ENCODE data around the gene EZR. TPM values are rescaled to one million over a fixed set of nuclear protein-coding genes. Genes with fewer than 3 reads are reported as not detected.

The EZR gene
- total and polyA plus RNA-seq, 2 of the 13 experiments (the other 11 are each of a cell fraction or from before 2014, with no cell fraction given), result 34.7 to 60.3 TPM

DNA sequence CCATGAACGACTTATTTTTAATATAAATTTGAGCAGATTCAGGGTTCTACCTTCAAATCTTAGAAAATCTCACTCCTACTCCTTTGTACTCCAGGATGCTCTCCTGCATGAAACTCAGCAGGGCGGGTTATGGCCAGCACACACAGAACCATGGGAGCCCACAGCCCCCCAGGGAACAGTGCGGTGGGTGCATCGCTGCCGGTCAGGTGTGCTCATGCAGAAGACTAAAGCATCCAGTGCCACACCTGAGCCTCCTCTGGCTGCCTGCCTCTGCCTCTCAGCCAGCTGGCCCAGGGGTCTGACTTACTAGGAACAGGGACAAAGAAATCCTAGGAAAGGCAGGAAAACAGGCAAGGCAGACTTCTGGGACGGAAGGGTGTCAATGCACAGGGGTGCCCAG, 31.8 kb downstream of the EZR start:
- ATAC-seq (no peak), DNase-seq (ENCODE audit: low spot score) (no peak), FAIRE-seq (no peak)
- Histone ChIP-seq H3K4me2 (ENCODE audit: low read depth, low read length) (no peak overlapping the region), H3K4me3 (replicated peaks in 1 of 3; ENCODE audit: insufficient read depth in 1 of 3, low read depth in 2 of 3, low read length in 3 of 3) (no peak overlapping the region), H4K20me1 (ENCODE audit: insufficient read depth, low read length) (no peaks in the 10 kb centered on the region), H3K9me3 (ENCODE audit: low read length) (no peaks in the 10 kb centered on the region), H3K4me1 (ENCODE audit: insufficient read depth, low read length) (peaks cover 24% of the 10 kb centered on the region), H3K9ac (ENCODE audit: insufficient read depth, low read depth, low read length) (no peak overlapping the region), H2AFZ (ENCODE audit: low read length) (no peak overlapping the region), H3K36me3 (replicated peaks in 1 of 2; ENCODE audit: control insufficient read depth in 1 of 2, insufficient read depth in 2 of 2, low read length in 2 of 2) (peaks cover 32 to 65% of the 10 kb centered on the region in 2 experiments), H3K79me2 (ENCODE audit: insufficient read depth, low read length) (peaks cover 10% of the 10 kb centered on the region), H3K27me3 (ENCODE audit: control insufficient read depth in 1 of 2, insufficient read depth in 2 of 2, low read length in 2 of 2) (no peaks in the 10 kb centered on the region), H3K27ac (ENCODE audit: extremely low read length, insufficient read depth, low read length) (no peak overlapping the region)
- ChIA-PET POLR2A (no interaction called here), CTCF (ENCODE audit: low intra/inter-chr PET ratio, low total read pairs) (no interaction called here)
- in situ Hi-C loops (cut with HindIII; ENCODE audit: extremely low pct_ligation_motif_present, low pct_unique_long_range_greater_than_20kb), result no loop called here
- no TSS peak for BruUV-seq (replicated peaks)
- intact Hi-C loops (cut with micrococcal nuclease; ENCODE audit: unreplicated experiment), result no loop called here
- no peak for TF ChIP-seq ZNF329 (CRISPR knock-in tag; IDR thresholded peaks at IDR 0.05; ENCODE audit: low read depth)
- WGBS (ENCODE audit: low lambda C conversion rate), result 92% methylated on average over 6 of the region's 6 CpGs

DNA sequence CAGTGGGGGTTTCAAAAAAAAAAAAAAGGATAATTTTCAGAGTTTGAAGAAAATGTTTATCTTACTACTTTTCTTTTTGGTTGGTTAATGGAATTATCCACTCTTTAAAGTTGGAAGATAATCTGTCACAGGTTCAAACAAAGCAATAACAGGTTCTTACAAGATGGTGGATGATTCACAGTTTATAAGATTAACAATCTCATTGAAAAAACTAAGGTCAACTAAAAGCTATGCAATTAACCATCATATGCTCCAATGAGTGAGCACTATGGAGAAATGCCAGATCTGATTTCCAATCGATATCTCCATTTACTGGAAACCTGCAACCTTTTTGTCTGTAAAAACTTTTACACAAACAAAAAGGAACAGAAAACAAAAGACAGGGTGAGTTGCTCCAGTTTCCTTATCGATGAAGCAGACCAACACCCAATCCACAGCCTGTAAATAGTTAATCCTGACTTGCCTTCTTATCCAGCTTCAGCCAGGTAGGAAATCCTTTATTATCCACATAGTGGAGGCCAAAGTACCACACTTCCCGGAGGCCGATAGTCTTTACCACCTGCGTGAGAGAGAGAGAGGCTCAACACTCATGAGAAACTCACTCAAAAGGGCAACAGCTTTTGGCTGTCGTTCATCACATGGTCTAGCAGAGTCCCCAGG, 32.4 kb downstream of the EZR start:
- intact Hi-C loops (cut with micrococcal nuclease; ENCODE audit: unreplicated experiment) (no loop called here), in situ Hi-C loops (cut with HindIII; ENCODE audit: extremely low pct_ligation_motif_present, low pct_unique_long_range_greater_than_20kb) (no loop called here)
- CTCF ChIA-PET (ENCODE audit: low intra/inter-chr PET ratio, low total read pairs), result no interaction called here
- Histone ChIP-seq H2AFZ (ENCODE audit: low read length) (no peak overlapping the region), H3K4me1 (ENCODE audit: insufficient read depth, low read length) (peaks cover 18% of the 10 kb centered on the region), H3K9ac (ENCODE audit: insufficient read depth, low read depth, low read length) (no peak overlapping the region), H3K36me3 (replicated peaks in 1 of 2; ENCODE audit: control insufficient read depth in 1 of 2, insufficient read depth in 2 of 2, low read length in 2 of 2) (peaks cover 38 to 72% of the 10 kb centered on the region in 2 experiments), H3K4me2 (ENCODE audit: low read depth, low read length) (no peak overlapping the region), H4K20me1 (ENCODE audit: insufficient read depth, low read length) (no peaks in the 10 kb centered on the region), H3K4me3 (replicated peaks in 1 of 3; ENCODE audit: insufficient read depth in 1 of 3, low read depth in 2 of 3, low read length in 3 of 3) (no peak overlapping the region), H3K9me3 (ENCODE audit: low read length) (no peaks in the 10 kb centered on the region), H3K27me3 (ENCODE audit: control insufficient read depth in 1 of 2, insufficient read depth in 2 of 2, low read length in 2 of 2) (no peaks in the 10 kb centered on the region), H3K79me2 (ENCODE audit: insufficient read depth, low read length) (peaks cover 10% of the 10 kb centered on the region), H3K27ac (ENCODE audit: extremely low read length, insufficient read depth, low read length) (no peak overlapping the region)
- POLR2A ChIA-PET, result no interaction called here
- BruUV-seq (replicated peaks), result no TSS peak
- ATAC-seq (no peak), FAIRE-seq (no peak), DNase-seq (ENCODE audit: low spot score) (no peak)
- 96% methylated on average over 6 of the region's 6 CpGs for WGBS (ENCODE audit: low lambda C conversion rate)
- no peak for TF ChIP-seq SAFB2 (CRISPR knock-in tag; IDR thresholded peaks at IDR 0.05; ENCODE audit: borderline replicate concordance, low read depth)
- TF ChIP-seq, protein P1, sequence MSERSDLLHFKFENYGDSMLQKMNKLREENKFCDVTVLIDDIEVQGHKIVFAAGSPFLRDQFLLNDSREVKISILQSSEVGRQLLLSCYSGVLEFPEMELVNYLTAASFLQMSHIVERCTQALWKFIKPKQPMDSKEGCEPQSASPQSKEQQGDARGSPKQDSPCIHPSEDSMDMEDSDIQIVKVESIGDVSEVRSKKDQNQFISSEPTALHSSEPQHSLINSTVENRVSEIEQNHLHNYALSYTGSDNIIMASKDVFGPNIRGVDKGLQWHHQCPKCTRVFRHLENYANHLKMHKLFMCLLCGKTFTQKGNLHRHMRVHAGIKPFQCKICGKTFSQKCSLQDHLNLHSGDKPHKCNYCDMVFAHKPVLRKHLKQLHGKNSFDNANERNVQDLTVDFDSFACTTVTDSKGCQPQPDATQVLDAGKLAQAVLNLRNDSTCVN (CRISPR knock-in tag; IDR thresholded peaks at IDR 0.05; ENCODE audit: borderline replicate concordance), result no peak
- TF ChIP-seq RFX3 (CRISPR knock-in tag; IDR thresholded peaks at IDR 0.05), result no peak
- no peak for TF ChIP-seq CBX5 (CRISPR knock-in tag; IDR thresholded peaks at IDR 0.05; ENCODE audit: borderline replicate concordance)
- TF ChIP-seq SRF (IDR thresholded peaks at IDR 0.05; ENCODE audit: low read depth, low read length), result no peak
- TF ChIP-seq NFATC3 (CRISPR knock-in tag; IDR thresholded peaks at IDR 0.05), result no peak
- TF ChIP-seq ATF7-NPFF (CRISPR knock-in tag; IDR thresholded peaks at IDR 0.05; ENCODE audit: low read depth), result no peak
- TF ChIP-seq ESRRA (CRISPR knock-in tag; IDR thresholded peaks at IDR 0.05; ENCODE audit: low read depth), result no peak
- TF ChIP-seq, protein P2, sequence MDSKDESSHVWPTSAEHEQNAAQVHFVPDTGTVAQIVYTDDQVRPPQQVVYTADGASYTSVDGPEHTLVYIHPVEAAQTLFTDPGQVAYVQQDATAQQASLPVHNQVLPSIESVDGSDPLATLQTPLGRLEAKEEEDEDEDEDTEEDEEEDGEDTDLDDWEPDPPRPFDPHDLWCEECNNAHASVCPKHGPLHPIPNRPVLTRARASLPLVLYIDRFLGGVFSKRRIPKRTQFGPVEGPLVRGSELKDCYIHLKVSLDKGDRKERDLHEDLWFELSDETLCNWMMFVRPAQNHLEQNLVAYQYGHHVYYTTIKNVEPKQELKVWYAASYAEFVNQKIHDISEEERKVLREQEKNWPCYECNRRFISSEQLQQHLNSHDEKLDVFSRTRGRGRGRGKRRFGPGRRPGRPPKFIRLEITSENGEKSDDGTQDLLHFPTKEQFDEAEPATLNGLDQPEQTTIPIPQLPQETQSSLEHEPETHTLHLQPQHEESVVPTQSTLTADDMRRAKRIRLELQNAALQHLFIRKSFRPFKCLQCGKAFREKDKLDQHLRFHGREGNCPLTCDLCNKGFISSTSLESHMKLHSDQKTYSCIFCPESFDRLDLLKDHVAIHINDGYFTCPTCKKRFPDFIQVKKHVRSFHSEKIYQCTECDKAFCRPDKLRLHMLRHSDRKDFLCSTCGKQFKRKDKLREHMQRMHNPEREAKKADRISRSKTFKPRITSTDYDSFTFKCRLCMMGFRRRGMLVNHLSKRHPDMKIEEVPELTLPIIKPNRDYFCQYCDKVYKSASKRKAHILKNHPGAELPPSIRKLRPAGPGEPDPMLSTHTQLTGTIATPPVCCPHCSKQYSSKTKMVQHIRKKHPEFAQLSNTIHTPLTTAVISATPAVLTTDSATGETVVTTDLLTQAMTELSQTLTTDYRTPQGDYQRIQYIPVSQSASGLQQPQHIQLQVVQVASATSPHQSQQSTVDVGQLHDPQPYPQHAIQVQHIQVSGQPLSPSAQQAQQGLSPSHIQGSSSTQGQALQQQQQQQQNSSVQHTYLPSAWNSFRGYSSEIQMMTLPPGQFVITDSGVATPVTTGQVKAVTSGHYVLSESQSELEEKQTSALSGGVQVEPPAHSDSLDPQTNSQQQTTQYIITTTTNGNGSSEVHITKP (CRISPR knock-in tag; IDR thresholded peaks at IDR 0.05; ENCODE audit: low read depth), result no peak
- TF ChIP-seq CCAR2 (optimal IDR thresholded peaks at IDR 0.05; ENCODE audit: low read depth, low read length), result no peak
- no peak for TF ChIP-seq ZNF33B (CRISPR knock-in tag; IDR thresholded peaks at IDR 0.05)
- no peak for TF ChIP-seq RELA (CRISPR knock-in tag; IDR thresholded peaks at IDR 0.05)
